Adrenal gland (tissue), 5 donors: ENCODE measurements around the gene TMEM179B.

Experiments used
- CTCF ChIP-seq, 6 experiments: fragments of 450-650 bp in 4 of 6; fragments of 200-600 bp in 2 of 6; sonication (generic) in 1 of 6; IDR thresholded peaks; 1 replicate in 5 of 6; 2 replicates in 1 of 6; pipeline versions ENCODE4 v1.5.1 to v1.8.0; 2016 to 2021; ENCODE audit warnings: antibody characterized with exemption in 6 of 6, mild to moderate bottlenecking in 2 of 6, moderate library complexity in 1 of 6
- POLR2A ChIP-seq, 2 donors: fragments of 450-650 bp; IDR thresholded peaks; one replicate each; pipeline ENCODE4 v1.6.1; 2017; ENCODE audit warnings: antibody characterized with exemption in 2 of 2, mild to moderate bottlenecking in 2 of 2, moderate library complexity in 1 of 2
- donor health status: DM: no; HTN: no; CAD: no.

- TF ChIP-seq CTCF (IDR thresholded peaks at IDR 0.05) (no peak), POLR2A (IDR thresholded peaks at IDR 0.05) (no peak)
Observed at GRCh38 chr11:62835336-62835735, 48.1 kb downstream of the TMEM179B start.
